Measurements from ENCODE around the gene CRHR1. TPM values are rescaled to one million over a fixed set of nuclear protein-coding genes. Genes with fewer than 3 reads are reported as not detected.

Gene CRHR1
- total RNA-seq, 1 donor from 2014 or later: not detected

- FAIRE-seq (no peak), DNase-seq (ENCODE audit: low read depth) (no peak)
- no peaks in the 10 kb centered on the region for H3K36me3 ChIP-seq (ENCODE audit: control insufficient read depth, insufficient read depth, low read length)
- TF ChIP-seq CTCF (IDR thresholded peaks at IDR 0.05; ENCODE audit: insufficient read depth, low read length, severe bottlenecking): no peak
- peaks cover 2% of the 10 kb centered on the region for H3K27me3 ChIP-seq (ENCODE audit: control insufficient read depth, insufficient read depth, low read length)
- H3K4me3 ChIP-seq (ENCODE audit: low read depth, low read length): no peak overlapping the region
Observed at GRCh38 chr17:45755050-45755449, 29.1 kb upstream of the CRHR1 start.

GRCh38 chr17:45756266-45756991 is 27.7 kb upstream of the CRHR1 start:
- H3K27me3 ChIP-seq (ENCODE audit: control insufficient read depth, insufficient read depth, low read length): peaks cover 2% of the 10 kb centered on the region
- no peak for DNase-seq (ENCODE audit: low read depth)
- no peaks in the 10 kb centered on the region for H3K36me3 ChIP-seq (ENCODE audit: control insufficient read depth, insufficient read depth, low read length)
- no peak for TF ChIP-seq CTCF (IDR thresholded peaks at IDR 0.05; ENCODE audit: insufficient read depth, low read length, severe bottlenecking)
- no peak overlapping the region for H3K4me3 ChIP-seq (ENCODE audit: low read depth, low read length)
- FAIRE-seq: no peak

DNA sequence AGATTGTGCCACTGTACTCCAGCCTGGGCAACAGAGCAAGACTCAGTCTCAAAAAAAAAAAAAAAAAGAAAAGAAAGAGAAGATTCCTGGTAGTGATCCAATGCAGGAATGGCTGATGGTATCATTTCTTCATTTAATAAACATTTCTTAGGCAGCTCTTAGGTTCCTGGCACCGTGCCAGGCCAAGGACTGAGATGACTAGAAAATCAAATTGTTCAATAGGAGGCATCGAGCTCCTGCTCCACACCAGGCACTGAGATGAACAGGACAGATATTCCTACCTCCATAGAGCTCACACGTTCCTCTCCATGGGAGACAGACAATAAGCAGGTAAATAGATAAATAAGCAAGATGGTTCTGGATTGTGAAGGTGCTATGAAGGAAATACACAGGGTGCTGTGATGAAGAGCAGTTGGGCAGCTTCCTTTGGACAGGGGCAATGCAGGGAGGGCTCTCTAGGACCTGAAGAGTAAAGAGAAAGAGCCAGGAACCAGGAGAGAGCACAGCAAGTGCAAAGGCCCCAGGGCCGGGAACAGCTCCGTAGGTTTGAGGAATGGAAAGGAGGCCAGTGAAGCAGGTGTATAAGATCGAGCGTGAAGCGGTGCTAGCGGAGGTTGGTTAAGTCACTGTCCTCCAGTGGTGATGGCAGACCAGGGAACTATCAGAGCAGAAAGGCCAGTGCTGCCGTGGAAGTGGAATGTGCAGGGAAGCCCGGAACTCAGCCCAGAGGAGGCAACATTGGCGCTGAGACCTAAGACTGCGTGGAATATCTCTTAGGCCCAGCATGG is 26.5 kb upstream of the CRHR1 start:
- DNase-seq (ENCODE audit: low read depth) (no peak), FAIRE-seq (no peak)
- H3K36me3 ChIP-seq (ENCODE audit: control insufficient read depth, insufficient read depth, low read length): no peaks in the 10 kb centered on the region
- H3K27me3 ChIP-seq (ENCODE audit: control insufficient read depth, insufficient read depth, low read length): peaks cover 4% of the 10 kb centered on the region
- TF ChIP-seq CTCF (IDR thresholded peaks at IDR 0.05; ENCODE audit: insufficient read depth, low read length, severe bottlenecking): no peak
- H3K4me3 ChIP-seq (ENCODE audit: low read depth, low read length): no peak overlapping the region

GRCh38 chr17:45758544-45758943 is 25.6 kb upstream of the CRHR1 start:
- TF ChIP-seq CTCF (IDR thresholded peaks at IDR 0.05; ENCODE audit: insufficient read depth, low read length, severe bottlenecking): no peak
- no peak for FAIRE-seq
- DNase-seq (ENCODE audit: low read depth): no peak
- Histone ChIP-seq H3K36me3 (ENCODE audit: control insufficient read depth, insufficient read depth, low read length) (no peaks in the 10 kb centered on the region), H3K4me3 (ENCODE audit: low read depth, low read length) (no peak overlapping the region), H3K27me3 (ENCODE audit: control insufficient read depth, insufficient read depth, low read length) (peaks cover 4% of the 10 kb centered on the region)

DNA sequence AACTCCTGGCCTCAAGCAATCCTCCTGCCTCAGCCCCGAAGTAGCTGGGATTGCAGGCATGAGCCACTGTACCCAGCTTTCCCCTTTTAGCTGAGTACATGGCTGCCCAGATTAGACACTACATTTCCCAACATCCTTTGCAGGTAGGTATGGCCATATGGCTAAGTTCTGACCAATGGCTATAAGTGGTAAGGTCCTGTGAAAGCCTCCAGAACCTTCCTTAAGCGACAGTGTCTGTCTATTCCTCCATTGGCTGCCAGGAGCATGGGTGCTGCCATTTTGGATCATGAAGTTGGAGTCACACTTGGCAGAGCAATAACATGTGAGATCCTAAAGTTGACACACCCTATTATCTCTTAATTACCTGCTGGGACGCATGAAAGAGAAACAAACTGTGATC is 24.4 kb upstream of the CRHR1 start:
- TF ChIP-seq CTCF (IDR thresholded peaks at IDR 0.05; ENCODE audit: insufficient read depth, low read length, severe bottlenecking): no peak
- H3K27me3 ChIP-seq (ENCODE audit: control insufficient read depth, insufficient read depth, low read length): peaks cover 3% of the 10 kb centered on the region
- no peaks in the 10 kb centered on the region for H3K36me3 ChIP-seq (ENCODE audit: control insufficient read depth, insufficient read depth, low read length)
- no peak overlapping the region for H3K4me3 ChIP-seq (ENCODE audit: low read depth, low read length)
- FAIRE-seq: peak; percentile 80
- peak; percentile 9 for DNase-seq (ENCODE audit: low read depth)

Data from bronchial epithelial cell (primary cell).